ENCODE measurements around the gene PNMA6E.

- TF ChIP-seq CTCF (IDR thresholded peaks at IDR 0.05) (no peak), POLR2A (IDR thresholded peaks at IDR 0.05) (no peak)
Measured at GRCh38 chrX:153395613-153396319, 5.4 kb downstream of the PNMA6E start.
